Activated B cell treated with CpG ODN at 0.5 μM for 24 hours (primary cell): ENCODE measurements around the gene FOXB2. TPM values are rescaled to one million over a fixed set of nuclear protein-coding genes. Genes with fewer than 3 reads are reported as not detected.

Experiments used
- ATAC-seq: fragments of 200-7000 bp; cut with Tn5 transposase; one replicate; pipeline ENCODE4 v1.10.0; 2021; ENCODE audit warnings: low read depth, mild to moderate bottlenecking, moderate library complexity
- CTCF ChIA-PET: fragments of 350-600 bp; sonication (Branson Sonifier 250); formaldehyde crosslinking; loops from one replicate; lab custom pipeline; 2021; ENCODE audit warnings: antibody characterized with exemption; lab: Charles Lee
- POLR2A ChIA-PET: fragments of 350-600 bp; sonication (Branson Sonifier 250); formaldehyde crosslinking; loops from one replicate; lab custom pipeline; 2021; ENCODE audit warnings: antibody characterized with exemption; lab: Charles Lee
- DNase-seq: peaks from one replicate; pipeline ENCODE4 v3.0.0; 2022
- H3K27ac Mint-ChIP-seq: one replicate; pipeline ENCODE4 v1.8.0; 2020; ENCODE audit warnings: mixed read lengths
- H3K27me3 Mint-ChIP-seq: one replicate; pipeline ENCODE4 v1.8.0; 2021; ENCODE audit warnings: mixed read lengths
- H3K36me3 Mint-ChIP-seq: one replicate; pipeline ENCODE4 v1.8.0; 2021; ENCODE audit warnings: low read depth, mixed read lengths
- H3K4me1 Mint-ChIP-seq: one replicate; pipeline ENCODE4 v1.8.0; 2021; ENCODE audit warnings: mixed read lengths
- H3K4me3 Mint-ChIP-seq: one replicate; pipeline ENCODE4 v1.8.0; 2020; ENCODE audit warnings: mild to moderate bottlenecking, mixed read lengths
- H3K9me3 Mint-ChIP-seq: one replicate; pipeline ENCODE4 v1.8.0; 2020; ENCODE audit warnings: mixed read lengths
- CTCF ChIP-seq: fragments of 200-600 bp; IDR thresholded peaks from one replicate; pipeline ENCODE4 v1.8.0; 2022; ENCODE audit warnings: antibody characterized with exemption, mild to moderate bottlenecking
- intact Hi-C: fragments of 100-400 bp; cut with micrococcal nuclease; formaldehyde crosslinking; loops from one replicate; pipeline ENCODE4 v1.15.1; 2024
- total RNA-seq: library from RNA; stranded (reverse); gene quantifications from 2 replicates; pipeline ENCODE4 v1.2.3, GENCODE V29; 2022

The FOXB2 gene
- total RNA-seq, 1 donor from 2014 or later: not detected

- no peak overlapping the region for H3K27ac Mint-ChIP-seq
- ChIA-PET POLR2A (no interaction called here), CTCF (no interaction called here)
- H3K4me3 Mint-ChIP-seq: peak overlapping the region; percentile 7
- ATAC-seq (no peak), DNase-seq (no peak)
- intact Hi-C loops: loop anchor here (1.0 kb wide), 2 partner anchors 202 to 565 kb away; no protein-coding TSS in a partner anchor
- peaks cover 40% of the 10 kb centered on the region for H3K27me3 Mint-ChIP-seq
- H3K4me1 Mint-ChIP-seq: peaks cover 6% of the 10 kb centered on the region
- TF ChIP-seq CTCF: no peak
- no peaks in the 10 kb centered on the region for H3K36me3 Mint-ChIP-seq
- no peaks in the 10 kb centered on the region for H3K9me3 Mint-ChIP-seq
Observed at GRCh38 chr9:77011973-77012821, 7.3 kb upstream of the FOXB2 start.

DNA sequence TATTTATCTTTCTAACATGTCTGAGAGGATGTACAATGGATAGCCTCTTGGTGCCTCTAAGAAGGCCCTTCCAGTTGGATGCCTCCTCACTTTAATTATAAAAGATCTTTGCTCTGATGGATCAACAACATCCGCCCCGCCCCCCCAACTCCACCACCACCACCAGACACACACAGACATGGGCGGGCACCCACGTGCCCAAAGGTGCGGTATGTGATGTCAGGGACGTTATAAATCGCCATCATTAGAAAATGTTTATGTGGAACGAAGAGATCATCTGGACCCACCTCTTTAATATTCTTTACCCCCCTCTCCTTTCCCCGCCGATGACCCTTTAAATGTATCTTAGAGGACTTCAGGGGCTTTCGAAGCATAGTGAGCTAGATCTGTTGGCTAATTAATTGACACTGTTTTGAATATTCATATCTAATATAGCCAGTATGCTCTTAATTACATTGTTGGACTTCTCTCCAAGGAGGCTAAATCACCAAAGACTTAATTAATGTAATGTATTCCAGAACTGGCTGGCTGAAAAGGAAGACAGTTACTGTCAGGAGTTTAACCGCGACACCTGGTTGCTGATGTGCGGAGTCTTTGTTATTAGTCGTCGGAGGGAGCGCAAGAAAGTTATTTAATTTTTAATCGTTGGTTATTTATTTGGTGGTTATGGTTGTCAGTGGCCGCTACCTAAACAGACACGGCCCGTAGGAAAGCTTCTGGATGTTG lies 6.1 kb upstream of the FOXB2 start:
- Mint-ChIP-seq H3K27ac (no peak overlapping the region), H3K27me3 (peaks cover 51% of the 10 kb centered on the region), H3K4me1 (peaks cover 9% of the 10 kb centered on the region), H3K36me3 (no peaks in the 10 kb centered on the region), H3K9me3 (no peaks in the 10 kb centered on the region), H3K4me3 (no peak overlapping the region)
- ATAC-seq (no peak), DNase-seq (no peak)
- intact Hi-C loops: no loop called here
- CTCF ChIA-PET: no interaction called here
- no peak for TF ChIP-seq CTCF
- POLR2A ChIA-PET: no interaction called here

DNA sequence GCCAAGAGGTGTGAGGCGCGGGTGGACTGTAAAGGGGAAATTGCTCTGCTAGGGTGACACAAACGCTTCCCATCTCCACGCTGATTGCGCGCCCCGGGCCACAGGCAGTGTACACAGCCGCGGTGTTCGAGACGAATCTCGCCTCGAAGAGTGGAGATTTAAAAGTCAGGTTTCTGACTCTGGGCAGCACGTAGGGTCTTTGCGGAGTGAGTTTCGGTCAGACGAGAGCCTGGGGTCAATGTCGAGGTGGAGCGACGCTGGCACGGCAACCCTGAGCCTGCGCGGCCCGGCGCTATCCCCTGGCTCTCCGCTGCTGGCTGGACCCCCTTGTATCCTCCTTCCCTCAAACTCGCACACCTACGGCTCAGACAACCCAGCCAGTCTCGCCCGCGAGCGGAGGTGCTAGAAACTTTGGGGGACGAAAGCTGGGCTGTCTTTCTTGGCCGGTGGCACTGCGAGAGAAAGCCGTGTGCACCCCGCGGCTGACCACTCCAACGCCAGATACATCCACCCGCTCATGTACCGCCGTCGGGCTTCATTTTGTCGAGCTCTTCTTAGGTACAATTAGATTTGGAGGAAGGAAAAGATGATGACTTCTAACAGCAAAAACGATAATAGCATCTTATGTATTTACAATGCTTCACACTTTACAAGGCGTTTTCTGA lies 5.4 kb upstream of the FOXB2 start:
- no peak for ATAC-seq
- no peaks in the 10 kb centered on the region for H3K36me3 Mint-ChIP-seq
- TF ChIP-seq CTCF: no peak
- peaks cover 11% of the 10 kb centered on the region for H3K4me1 Mint-ChIP-seq
- peaks cover 53% of the 10 kb centered on the region for H3K27me3 Mint-ChIP-seq
- DNase-seq: no peak
- intact Hi-C loops: no loop called here
- no peak overlapping the region for H3K27ac Mint-ChIP-seq
- no peaks in the 10 kb centered on the region for H3K9me3 Mint-ChIP-seq
- ChIA-PET CTCF (no interaction called here), POLR2A (no interaction called here)
- no peak overlapping the region for H3K4me3 Mint-ChIP-seq

- DNase-seq (no peak), ATAC-seq (no peak)
- Mint-ChIP-seq H3K36me3 (no peaks in the 10 kb centered on the region), H3K4me3 (no peak overlapping the region), H3K4me1 (peaks cover 17% of the 10 kb centered on the region), H3K9me3 (no peaks in the 10 kb centered on the region), H3K27ac (no peak overlapping the region), H3K27me3 (peaks cover 60% of the 10 kb centered on the region)
- ChIA-PET CTCF (no interaction called here), POLR2A (no interaction called here)
- no peak for TF ChIP-seq CTCF
- intact Hi-C loops: no loop called here
Observed at GRCh38 chr9:77014597-77015263, 4.7 kb upstream of the FOXB2 start.
